Nephron (organoid): Measurements from ENCODE around the gene IQCH.

Experiments
- H3K27ac Mint-ChIP-seq, 3 experiments: 2 replicates each; pipeline ENCODE4 v1.8.0; 2020; ENCODE audit warnings: mixed read lengths in 3 of 3, mild to moderate bottlenecking in 2 of 3, moderate library complexity in 1 of 3
- H3K27me3 Mint-ChIP-seq: 2 replicates; pipeline ENCODE4 v1.8.0; 2021; ENCODE audit warnings: low read depth, mild to moderate bottlenecking, moderate library complexity, mixed read lengths
- H3K36me3 Mint-ChIP-seq: 2 replicates; pipeline ENCODE4 v1.8.0; 2020; ENCODE audit warnings: low read depth, mixed read lengths
- H3K4me1 Mint-ChIP-seq: 2 replicates; pipeline ENCODE4 v1.8.0; 2020; ENCODE audit warnings: mixed read lengths
- H3K4me3 Mint-ChIP-seq, 3 experiments: 2 replicates each; pipeline ENCODE4 v1.8.0; 2020; ENCODE audit warnings: mild to moderate bottlenecking in 3 of 3, mixed read lengths in 3 of 3, moderate library complexity in 2 of 3
- H3K9me3 Mint-ChIP-seq: 2 replicates; pipeline ENCODE4 v1.8.0; 2020; ENCODE audit warnings: mixed read lengths
- TF ChIP-seq, protein P1 (sequence below), 3 experiments: fragments of 200-600 bp; sonication (generic); IDR thresholded peaks; one replicate each; pipeline ENCODE4 v1.5.0; 2021; ENCODE audit warnings: antibody characterized with exemption in 3 of 3; ENCODE audit not compliant: unreplicated experiment in 3 of 3

IQCH gene

DNA sequence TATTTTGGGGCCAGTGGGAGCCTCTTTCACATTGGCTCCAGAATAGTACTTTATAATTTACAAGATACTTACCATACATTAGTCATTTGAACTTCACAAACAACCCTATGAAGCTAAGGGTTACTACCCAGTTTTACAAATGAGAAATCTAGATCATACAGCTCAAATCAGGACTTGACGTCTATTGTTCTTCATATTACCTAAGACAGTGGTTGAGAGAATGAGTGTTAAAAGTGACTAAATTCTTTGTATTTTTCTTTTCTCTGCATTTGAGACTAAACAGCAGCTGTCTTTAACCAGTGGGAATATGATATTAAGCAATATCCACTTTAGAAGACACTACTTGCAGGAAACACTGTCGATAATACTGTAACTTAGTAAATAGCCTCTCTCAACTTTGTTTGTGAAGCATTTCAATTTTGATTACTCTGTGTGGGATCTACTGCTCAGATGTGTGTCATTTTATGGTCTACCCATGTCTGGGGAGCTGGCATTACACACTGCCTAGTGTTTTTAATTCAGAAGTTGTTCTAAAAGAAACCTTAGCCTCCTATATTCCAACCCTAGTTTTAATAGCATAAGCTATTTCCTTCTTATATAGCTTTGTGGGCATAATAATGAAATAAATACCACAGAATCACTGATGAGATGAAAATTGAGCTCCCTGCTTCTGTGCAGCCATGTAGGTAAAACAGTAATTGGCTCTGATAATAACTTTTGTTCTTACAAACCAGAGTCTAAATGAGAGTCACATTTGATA lies 45.9 kb downstream of the IQCH start:
- Mint-ChIP-seq H3K4me3 (no peak overlapping the region), H3K9me3 (no peaks in the 10 kb centered on the region), H3K27me3 (no peaks in the 10 kb centered on the region), H3K36me3 (no peaks in the 10 kb centered on the region), H3K27ac (peak overlapping the region in 2 of 3 experiments; percentile 10 to 52), H3K4me1 (peaks cover 6% of the 10 kb centered on the region)
- TF ChIP-seq, protein P1, sequence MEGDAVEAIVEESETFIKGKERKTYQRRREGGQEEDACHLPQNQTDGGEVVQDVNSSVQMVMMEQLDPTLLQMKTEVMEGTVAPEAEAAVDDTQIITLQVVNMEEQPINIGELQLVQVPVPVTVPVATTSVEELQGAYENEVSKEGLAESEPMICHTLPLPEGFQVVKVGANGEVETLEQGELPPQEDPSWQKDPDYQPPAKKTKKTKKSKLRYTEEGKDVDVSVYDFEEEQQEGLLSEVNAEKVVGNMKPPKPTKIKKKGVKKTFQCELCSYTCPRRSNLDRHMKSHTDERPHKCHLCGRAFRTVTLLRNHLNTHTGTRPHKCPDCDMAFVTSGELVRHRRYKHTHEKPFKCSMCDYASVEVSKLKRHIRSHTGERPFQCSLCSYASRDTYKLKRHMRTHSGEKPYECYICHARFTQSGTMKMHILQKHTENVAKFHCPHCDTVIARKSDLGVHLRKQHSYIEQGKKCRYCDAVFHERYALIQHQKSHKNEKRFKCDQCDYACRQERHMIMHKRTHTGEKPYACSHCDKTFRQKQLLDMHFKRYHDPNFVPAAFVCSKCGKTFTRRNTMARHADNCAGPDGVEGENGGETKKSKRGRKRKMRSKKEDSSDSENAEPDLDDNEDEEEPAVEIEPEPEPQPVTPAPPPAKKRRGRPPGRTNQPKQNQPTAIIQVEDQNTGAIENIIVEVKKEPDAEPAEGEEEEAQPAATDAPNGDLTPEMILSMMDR (IDR thresholded peaks at IDR 0.05; ENCODE audit: unreplicated experiment in 3 of 3), result no peak

DNA sequence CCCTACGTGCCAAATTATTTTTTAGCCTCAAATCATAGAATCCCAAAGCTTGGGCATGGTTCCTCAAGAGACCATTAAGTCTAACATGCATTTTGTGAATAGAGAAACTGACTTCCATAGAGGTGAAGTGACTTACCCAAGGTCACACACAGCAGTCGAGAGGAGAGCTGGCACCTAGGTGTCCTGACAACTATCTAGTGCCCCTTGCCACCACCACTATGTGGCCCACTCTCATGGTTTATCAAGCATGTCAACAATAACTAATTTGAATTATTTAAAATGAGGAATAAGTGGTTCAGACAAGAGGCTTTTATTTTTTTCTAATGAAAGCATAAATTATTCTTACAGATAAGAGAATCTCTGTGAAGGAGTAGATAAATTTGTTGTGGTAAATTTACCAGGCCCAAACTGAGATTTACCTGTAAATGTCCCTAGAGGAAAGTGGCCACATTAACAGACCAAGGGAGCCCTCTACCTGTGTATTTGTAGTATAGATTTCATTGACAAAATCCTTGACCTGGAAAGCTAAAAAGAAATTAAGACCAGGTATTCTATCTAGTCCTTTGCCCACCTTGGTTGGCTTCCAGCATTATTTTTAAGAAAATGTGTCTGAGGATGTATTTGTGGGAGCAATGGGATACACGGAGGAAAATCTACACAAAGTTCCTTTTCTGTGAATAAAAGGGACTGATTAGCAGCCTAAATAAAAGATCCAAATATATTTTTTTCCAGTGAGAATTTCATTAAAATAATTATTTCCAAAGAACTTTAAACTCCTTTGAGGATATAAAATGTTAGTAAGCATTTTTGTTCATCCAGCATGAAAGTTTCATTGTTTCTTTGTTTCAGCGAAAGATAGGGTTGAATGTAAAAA lies 49.1 kb downstream of the IQCH start:
- no peaks in the 10 kb centered on the region for H3K36me3 Mint-ChIP-seq
- TF ChIP-seq, protein P1 (IDR thresholded peaks at IDR 0.05; ENCODE audit: unreplicated experiment in 3 of 3), result peak; percentile 45 to 62 (median 58)
- H3K4me1 Mint-ChIP-seq, result peaks cover 23% of the 10 kb centered on the region
- no peaks in the 10 kb centered on the region for H3K9me3 Mint-ChIP-seq
- no peak overlapping the region for H3K4me3 Mint-ChIP-seq
- no peaks in the 10 kb centered on the region for H3K27me3 Mint-ChIP-seq
- no peak overlapping the region for H3K27ac Mint-ChIP-seq

DNA sequence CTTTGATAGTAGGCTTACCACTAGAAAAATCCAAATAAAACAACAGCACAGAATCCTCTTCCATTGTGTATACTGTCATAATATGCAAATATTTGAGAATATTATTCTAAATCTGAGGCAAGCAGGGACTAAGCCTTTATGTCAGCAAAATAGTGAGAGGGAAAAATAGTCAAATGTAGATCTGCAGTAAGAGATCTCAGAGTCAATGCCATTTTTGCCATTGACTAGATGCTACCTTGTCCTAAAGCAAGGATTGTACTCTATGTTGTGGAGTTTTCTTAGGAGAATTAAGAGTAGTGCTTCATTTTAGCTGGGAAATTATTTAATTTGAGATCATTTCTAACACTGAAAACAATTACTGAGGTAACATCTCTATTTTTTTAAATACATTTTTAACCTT lies 50.2 kb downstream of the IQCH start:
- H3K4me1 Mint-ChIP-seq, result peaks cover 25% of the 10 kb centered on the region
- no peak overlapping the region for H3K4me3 Mint-ChIP-seq
- no peaks in the 10 kb centered on the region for H3K27me3 Mint-ChIP-seq
- TF ChIP-seq, protein P1 (IDR thresholded peaks at IDR 0.05; ENCODE audit: unreplicated experiment in 3 of 3), result no peak
- no peak overlapping the region for H3K27ac Mint-ChIP-seq
- H3K9me3 Mint-ChIP-seq, result no peaks in the 10 kb centered on the region
- no peaks in the 10 kb centered on the region for H3K36me3 Mint-ChIP-seq

DNA sequence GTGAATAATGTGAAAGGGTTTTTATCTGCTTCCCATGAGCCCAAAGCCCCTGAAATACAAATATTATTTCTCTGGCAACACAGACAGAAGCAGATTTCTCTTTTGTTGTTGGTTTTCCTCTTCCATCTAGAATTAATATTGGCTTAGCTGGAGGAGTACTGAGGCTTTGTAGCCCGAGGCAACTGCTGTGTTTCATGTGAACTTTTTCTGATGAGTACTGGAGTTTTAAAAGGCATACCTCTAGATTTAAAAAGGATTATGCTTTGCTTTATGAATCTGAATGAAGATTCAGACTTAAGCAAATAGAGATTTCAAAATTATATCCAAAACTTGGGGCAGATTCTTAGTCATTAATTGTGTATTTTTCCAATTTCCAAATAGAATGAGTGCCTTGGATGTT lies 50.9 kb downstream of the IQCH start:
- H3K4me1 Mint-ChIP-seq, result peaks cover 23% of the 10 kb centered on the region
- H3K36me3 Mint-ChIP-seq, result no peaks in the 10 kb centered on the region
- TF ChIP-seq, protein P1 (IDR thresholded peaks at IDR 0.05; ENCODE audit: unreplicated experiment in 3 of 3), result no peak
- no peak overlapping the region for H3K4me3 Mint-ChIP-seq
- no peaks in the 10 kb centered on the region for H3K27me3 Mint-ChIP-seq
- H3K9me3 Mint-ChIP-seq, result no peaks in the 10 kb centered on the region
- peak overlapping the region in 1 of 3 experiments; percentile 29 for H3K27ac Mint-ChIP-seq

DNA sequence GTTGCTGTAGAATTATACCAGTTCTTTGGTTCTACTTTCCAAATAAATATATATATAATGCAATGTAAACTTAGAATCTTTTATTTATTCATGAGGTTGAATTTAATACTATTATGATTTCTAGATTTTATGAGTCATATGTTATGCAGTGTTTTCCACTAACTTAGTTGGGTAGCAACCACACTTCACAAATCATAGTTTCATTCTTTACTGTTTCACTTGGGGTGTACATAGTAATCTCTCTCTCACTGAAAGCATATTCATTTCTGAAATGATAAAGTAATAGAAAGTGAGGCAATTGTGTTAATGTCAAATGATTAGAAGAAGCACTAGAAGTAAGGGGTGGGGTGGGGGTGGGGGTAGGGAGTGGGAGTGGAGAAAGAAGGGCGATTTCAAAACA lies 52.6 kb downstream of the IQCH start:
- no peak overlapping the region for H3K4me3 Mint-ChIP-seq
- no peak overlapping the region for H3K27ac Mint-ChIP-seq
- no peaks in the 10 kb centered on the region for H3K9me3 Mint-ChIP-seq
- TF ChIP-seq, protein P1 (IDR thresholded peaks at IDR 0.05; ENCODE audit: unreplicated experiment in 3 of 3), result no peak
- H3K36me3 Mint-ChIP-seq, result no peaks in the 10 kb centered on the region
- no peaks in the 10 kb centered on the region for H3K27me3 Mint-ChIP-seq
- peaks cover 20% of the 10 kb centered on the region for H3K4me1 Mint-ChIP-seq
